Ascending aorta (tissue), 2 donors: ENCODE results near the gene ARIH1. TPM values are rescaled to one million over a fixed set of nuclear protein-coding genes. Genes with fewer than 3 reads are reported as not detected.
A peak's percentile ranks its signal among the peaks of the same experiment; 100 is the strongest.
"Not testable (repeated sequence)": the region's sequence is repeated elsewhere in the genome, so short reads cannot be mapped to it uniquely, and the experiment has no call there.

Experiments used
- DNase-seq, 2 donors: peaks; one replicate each; pipeline ENCODE4 v3.0.0-alpha.2; 2019; ENCODE audit warnings: low spot score in 2 of 2
- H3K27ac ChIP-seq, 2 donors: fragments of 200-600 bp; sonication (generic); one replicate each; pipeline ENCODE4 v1.5.1; 2016 to 2017; ENCODE audit warnings: mild to moderate bottlenecking in 1 of 2
- H3K27me3 ChIP-seq: fragments of 200-600 bp; sonication (generic); one replicate; pipeline ENCODE4 v1.5.1; 2017
- H3K36me3 ChIP-seq, 2 donors: fragments of 200-600 bp; sonication (generic); one replicate each; pipeline ENCODE4 v1.5.1; 2016
- H3K4me1 ChIP-seq, 2 donors: fragments of 200-600 bp; sonication (generic); one replicate each; pipeline ENCODE4 v1.5.1; 2016 to 2017; ENCODE audit warnings: mild to moderate bottlenecking in 1 of 2
- H3K4me3 ChIP-seq, 2 donors: fragments of 200-600 bp; sonication (generic); one replicate each; pipeline ENCODE4 v1.5.1; 2016 to 2017; ENCODE audit warnings: mild to moderate bottlenecking in 1 of 2
- H3K9me3 ChIP-seq, 2 donors: fragments of 200-600 bp; sonication (generic); one replicate each; pipeline ENCODE4 v1.5.1; 2016
- intact Hi-C: fragments of 100-400 bp; cut with DNase I; formaldehyde crosslinking; loops from one replicate; pipeline ENCODE4 v1.15.1; 2023
- total RNA-seq: library from RNA; depleted of rRNA; stranded (reverse); fragments of >200 nt; gene quantifications from one replicate; pipeline ENCODE4 v1.1.0, GENCODE V29; 2016
- TF ChIP-seq, protein P1 (sequence below), 3 experiments: fragments of 200-600 bp in 2 of 3; fragments of 450-650 bp in 1 of 3; sonication (generic) in 2 of 3; IDR thresholded peaks; one replicate each; pipeline ENCODE4 v1.5.1; 2016 to 2019; ENCODE audit warnings: antibody characterized with exemption in 3 of 3, mild to moderate bottlenecking in 1 of 3, moderate library complexity in 1 of 3

The ARIH1 gene
- total RNA-seq, 1 donor from 2014 or later, result 109 TPM

GRCh38 chr15:72604794-72605193, 130.7 kb downstream of the ARIH1 start:
- TF ChIP-seq, protein P1, sequence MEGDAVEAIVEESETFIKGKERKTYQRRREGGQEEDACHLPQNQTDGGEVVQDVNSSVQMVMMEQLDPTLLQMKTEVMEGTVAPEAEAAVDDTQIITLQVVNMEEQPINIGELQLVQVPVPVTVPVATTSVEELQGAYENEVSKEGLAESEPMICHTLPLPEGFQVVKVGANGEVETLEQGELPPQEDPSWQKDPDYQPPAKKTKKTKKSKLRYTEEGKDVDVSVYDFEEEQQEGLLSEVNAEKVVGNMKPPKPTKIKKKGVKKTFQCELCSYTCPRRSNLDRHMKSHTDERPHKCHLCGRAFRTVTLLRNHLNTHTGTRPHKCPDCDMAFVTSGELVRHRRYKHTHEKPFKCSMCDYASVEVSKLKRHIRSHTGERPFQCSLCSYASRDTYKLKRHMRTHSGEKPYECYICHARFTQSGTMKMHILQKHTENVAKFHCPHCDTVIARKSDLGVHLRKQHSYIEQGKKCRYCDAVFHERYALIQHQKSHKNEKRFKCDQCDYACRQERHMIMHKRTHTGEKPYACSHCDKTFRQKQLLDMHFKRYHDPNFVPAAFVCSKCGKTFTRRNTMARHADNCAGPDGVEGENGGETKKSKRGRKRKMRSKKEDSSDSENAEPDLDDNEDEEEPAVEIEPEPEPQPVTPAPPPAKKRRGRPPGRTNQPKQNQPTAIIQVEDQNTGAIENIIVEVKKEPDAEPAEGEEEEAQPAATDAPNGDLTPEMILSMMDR (IDR thresholded peaks at IDR 0.05), result no peak
- H3K9me3 ChIP-seq, result no peaks in the 10 kb centered on the region
- DNase-seq, result no peak
- no peak overlapping the region for H3K27ac ChIP-seq
- no peaks in the 10 kb centered on the region for H3K4me1 ChIP-seq
- intact Hi-C loops, result no loop called here
- H3K4me3 ChIP-seq, result no peak overlapping the region
- peaks cover 0 to 3% of the 10 kb centered on the region in 2 donors for H3K36me3 ChIP-seq
- H3K27me3 ChIP-seq, result no peaks in the 10 kb centered on the region

DNA sequence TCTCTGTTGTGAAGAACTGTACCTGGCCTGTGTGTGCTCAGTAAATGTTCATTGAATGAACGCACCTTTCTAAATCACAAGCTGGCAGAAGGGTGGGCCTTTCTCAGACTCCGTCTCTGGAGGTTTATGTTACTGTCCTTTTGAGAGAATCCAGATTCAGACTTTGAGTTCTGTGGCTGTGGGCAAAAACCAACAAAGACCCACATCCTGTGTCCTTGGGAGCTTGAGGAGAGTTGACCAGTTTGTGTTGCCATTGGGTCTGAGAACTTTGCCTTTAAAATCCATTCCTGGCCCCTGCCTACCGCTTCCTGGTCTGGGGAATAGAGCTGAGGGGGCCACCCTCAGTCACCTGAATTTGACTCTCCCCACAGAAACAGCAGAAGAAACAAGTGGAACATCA, 134.0 kb downstream of the ARIH1 start:
- H3K27ac ChIP-seq, H3K9me3 ChIP-seq, H3K27me3 ChIP-seq, H3K4me3 ChIP-seq, H3K4me1 ChIP-seq, DNase-seq, H3K36me3 ChIP-seq, intact Hi-C loops: not testable (repeated sequence)

GRCh38 chr15:72609862-72610261, 135.7 kb downstream of the ARIH1 start:
- Histone ChIP-seq H3K9me3 (no peaks in the 10 kb centered on the region), H3K27ac (no peak overlapping the region), H3K36me3 (peaks cover 0 to 3% of the 10 kb centered on the region in 2 donors), H3K27me3 (no peaks in the 10 kb centered on the region), H3K4me1 (no peaks in the 10 kb centered on the region), H3K4me3 (no peak overlapping the region)
- TF ChIP-seq, protein P1 (IDR thresholded peaks at IDR 0.05), result no peak
- no peak for DNase-seq
- intact Hi-C loops, result no loop called here

DNA sequence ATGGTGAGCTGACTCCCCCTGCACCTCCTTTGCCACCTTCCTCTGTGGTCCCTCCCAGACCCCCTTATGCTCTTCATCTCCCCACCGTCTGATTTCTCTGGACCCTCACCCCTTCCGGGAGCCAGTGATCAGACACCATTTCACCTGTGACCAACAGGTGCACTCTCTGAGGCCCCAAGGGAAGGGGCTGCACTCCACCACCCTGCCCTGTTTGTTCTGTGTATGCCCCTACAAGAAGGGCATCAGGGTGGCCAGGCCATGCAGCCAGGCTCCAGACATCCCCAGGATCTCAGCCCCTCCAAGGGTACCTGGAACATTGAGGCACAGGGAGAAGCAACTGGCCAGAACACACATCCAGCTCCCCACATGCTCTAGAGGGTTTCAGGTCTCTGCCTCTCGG, 138.2 kb downstream of the ARIH1 start:
- H3K4me3 ChIP-seq, H3K36me3 ChIP-seq, H3K27ac ChIP-seq, intact Hi-C loops, H3K9me3 ChIP-seq, DNase-seq, H3K4me1 ChIP-seq, H3K27me3 ChIP-seq: not testable (repeated sequence)

GRCh38 chr15:72614810-72615532, 140.8 kb downstream of the ARIH1 start:
- intact Hi-C loops, result no loop called here
- TF ChIP-seq, protein P1 (IDR thresholded peaks at IDR 0.05), result no peak
- Histone ChIP-seq H3K27me3 (no peaks in the 10 kb centered on the region), H3K4me3 (no peak overlapping the region), H3K9me3 (no peaks in the 10 kb centered on the region), H3K4me1 (no peaks in the 10 kb centered on the region), H3K27ac (no peak overlapping the region), H3K36me3 (no peaks in the 10 kb centered on the region)
- no peak for DNase-seq

GRCh38 chr15:72615533-72616233, 141.6 kb downstream of the ARIH1 start:
- H3K9me3 ChIP-seq, H3K4me3 ChIP-seq, DNase-seq, H3K27me3 ChIP-seq, H3K27ac ChIP-seq, H3K36me3 ChIP-seq, intact Hi-C loops, H3K4me1 ChIP-seq: not testable (repeated sequence)

DNA sequence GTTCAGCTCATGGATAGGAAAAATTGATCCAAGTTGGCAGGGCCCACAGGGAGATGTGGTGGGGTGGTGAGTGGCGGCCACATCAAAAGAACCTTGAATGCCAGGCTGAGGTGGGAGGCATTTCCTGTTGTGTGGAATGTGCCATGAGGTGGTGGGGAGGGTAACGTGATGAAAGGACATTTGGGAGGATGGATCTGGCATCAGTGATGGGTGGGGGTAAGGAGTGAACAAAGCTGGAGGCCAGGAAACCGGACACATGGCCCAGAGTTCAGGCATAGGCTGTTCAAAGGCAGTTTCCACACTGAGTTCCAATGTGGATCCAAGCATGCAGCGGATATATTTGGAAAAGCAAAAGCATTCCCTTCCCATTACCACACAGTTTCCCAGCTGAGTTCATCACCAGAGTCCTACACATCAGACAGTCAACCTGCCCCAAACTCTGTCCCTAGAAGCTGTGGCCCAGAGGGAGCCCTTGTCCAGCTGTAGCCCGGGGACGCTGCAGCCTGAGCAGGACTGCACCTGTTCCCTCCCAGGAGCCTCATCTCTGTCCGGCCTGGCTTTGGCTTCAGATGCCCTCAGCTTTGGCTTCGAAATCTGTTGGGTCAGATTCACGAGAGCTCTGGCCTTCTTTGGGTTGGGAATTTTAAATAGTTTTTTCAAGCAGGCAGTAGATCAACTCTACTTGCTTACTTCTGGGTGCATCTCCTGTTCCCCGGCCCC, 142.5 kb downstream of the ARIH1 start:
- TF ChIP-seq, protein P1 (IDR thresholded peaks at IDR 0.05), result no peak
- H3K9me3 ChIP-seq, result no peaks in the 10 kb centered on the region
- no peak overlapping the region for H3K4me3 ChIP-seq
- H3K27ac ChIP-seq, result no peak overlapping the region
- no peaks in the 10 kb centered on the region for H3K27me3 ChIP-seq
- no peaks in the 10 kb centered on the region for H3K36me3 ChIP-seq
- intact Hi-C loops, result no loop called here
- no peaks in the 10 kb centered on the region for H3K4me1 ChIP-seq
- DNase-seq, result no peak

DNA sequence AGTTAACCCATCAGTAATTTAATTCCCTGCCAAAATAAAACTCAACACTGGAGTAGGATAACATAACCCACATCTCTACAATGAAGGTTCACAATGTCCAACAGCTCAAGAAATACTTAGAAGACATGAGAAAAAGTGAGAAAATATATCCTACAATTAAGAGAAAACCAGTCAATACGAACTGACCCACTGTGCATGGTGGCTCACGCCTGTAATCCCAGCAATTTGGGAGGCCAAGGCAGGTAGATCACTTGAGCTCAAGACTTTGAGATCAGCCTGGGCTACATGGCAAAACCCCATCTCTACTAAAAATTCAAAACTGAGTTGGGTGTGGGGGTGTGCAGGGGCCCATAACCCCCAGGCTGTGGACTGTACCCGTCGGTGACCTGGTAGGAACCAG, 149.7 kb downstream of the ARIH1 start:
- H3K27me3 ChIP-seq, H3K27ac ChIP-seq, DNase-seq, intact Hi-C loops, H3K4me3 ChIP-seq, H3K9me3 ChIP-seq, H3K4me1 ChIP-seq, H3K36me3 ChIP-seq: not testable (repeated sequence)

DNA sequence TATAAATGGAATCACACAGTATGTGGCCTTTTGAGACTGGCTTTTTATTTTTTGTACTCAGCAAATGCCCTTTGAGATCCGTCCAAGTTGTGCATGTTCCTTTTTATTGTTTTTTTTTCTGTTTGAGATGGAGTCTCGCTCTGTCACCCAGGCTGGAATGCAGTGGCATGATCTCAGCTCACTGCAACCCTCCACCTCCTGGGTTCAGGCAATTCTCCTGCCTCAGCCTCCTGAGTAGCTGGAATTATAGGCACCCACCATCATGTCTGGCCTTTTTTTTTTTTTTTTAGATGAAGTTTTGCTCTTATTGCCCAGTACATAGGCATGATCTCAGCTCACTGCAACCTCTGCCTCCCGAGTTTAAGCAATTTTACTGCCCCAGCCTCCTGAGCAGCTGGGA, 152.0 kb downstream of the ARIH1 start:
- H3K36me3 ChIP-seq, H3K4me1 ChIP-seq, H3K27ac ChIP-seq, H3K9me3 ChIP-seq, intact Hi-C loops, H3K4me3 ChIP-seq, H3K27me3 ChIP-seq: not testable (repeated sequence)
- peak in 1 of 2 donors; percentile 11 for DNase-seq
